GM18526 (cell line): Measurements from ENCODE around the gene PLXNA4.

Source experiments
- POLR2A ChIP-seq: IDR thresholded peaks from 3 replicates; pipeline ENCODE4 v1.6.1; 2011; ENCODE audit not compliant: insufficient read length; ENCODE audit errors: extremely low read depth

The PLXNA4 gene

DNA sequence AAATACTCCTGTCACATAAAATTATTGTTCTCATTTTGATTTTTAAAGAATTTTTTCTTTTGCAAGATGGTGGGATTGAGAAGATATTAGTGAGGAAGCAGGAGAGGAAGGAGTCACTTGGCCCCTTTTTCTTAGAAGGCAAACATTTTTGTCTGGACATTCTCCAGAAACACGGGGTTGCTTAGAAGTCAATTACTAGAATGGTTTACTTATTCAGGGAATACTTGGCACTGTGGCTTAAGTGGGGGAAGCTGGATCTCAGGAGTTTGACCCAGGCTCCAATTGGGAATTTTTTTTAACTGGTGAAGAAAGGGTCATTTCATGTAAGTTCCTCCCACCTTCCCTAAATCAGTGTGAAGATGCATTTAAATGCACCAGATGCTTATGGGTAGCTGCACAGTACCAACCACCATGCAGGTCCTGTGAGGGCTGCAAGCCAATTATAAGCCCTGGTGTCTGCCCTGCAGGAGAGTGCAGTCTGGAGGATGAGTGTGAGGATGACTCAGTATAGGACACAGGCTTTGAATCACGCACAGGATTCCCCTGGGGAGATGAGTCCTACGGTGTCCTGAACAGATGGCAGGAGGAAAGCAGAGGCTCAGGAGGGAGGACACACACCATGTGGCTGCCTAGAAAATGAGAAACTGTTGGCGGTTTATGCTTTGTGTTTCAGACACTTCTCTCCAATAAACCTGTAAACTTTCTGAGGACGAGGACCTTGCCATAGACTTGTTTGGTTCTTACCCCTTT lies 299.1 kb downstream of the PLXNA4 start:
- TF ChIP-seq POLR2A, result no peak

DNA sequence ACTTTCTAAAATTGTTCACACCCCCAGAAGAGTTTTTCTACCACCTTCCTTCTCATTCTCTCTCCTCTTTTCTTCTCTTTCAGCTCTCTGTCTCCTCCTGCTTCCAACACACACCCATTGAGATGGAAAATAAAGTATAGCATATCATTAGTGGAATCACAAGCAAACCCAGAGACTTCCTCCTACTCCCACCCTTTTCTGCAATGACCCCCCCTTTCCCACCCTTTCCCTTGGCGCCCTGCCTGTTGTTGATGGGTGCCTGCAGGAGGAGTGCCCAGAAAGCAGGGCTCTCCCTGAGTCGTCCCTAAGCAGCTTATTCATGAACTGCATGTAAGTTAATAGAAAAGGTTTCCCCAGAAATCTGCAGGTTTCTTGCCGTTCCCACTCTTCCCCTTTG lies 300.0 kb downstream of the PLXNA4 start:
- no peak for TF ChIP-seq POLR2A

- TF ChIP-seq POLR2A, result no peak
Measured at GRCh38 chr7:132275416-132276233, 300.6 kb downstream of the PLXNA4 start.

DNA sequence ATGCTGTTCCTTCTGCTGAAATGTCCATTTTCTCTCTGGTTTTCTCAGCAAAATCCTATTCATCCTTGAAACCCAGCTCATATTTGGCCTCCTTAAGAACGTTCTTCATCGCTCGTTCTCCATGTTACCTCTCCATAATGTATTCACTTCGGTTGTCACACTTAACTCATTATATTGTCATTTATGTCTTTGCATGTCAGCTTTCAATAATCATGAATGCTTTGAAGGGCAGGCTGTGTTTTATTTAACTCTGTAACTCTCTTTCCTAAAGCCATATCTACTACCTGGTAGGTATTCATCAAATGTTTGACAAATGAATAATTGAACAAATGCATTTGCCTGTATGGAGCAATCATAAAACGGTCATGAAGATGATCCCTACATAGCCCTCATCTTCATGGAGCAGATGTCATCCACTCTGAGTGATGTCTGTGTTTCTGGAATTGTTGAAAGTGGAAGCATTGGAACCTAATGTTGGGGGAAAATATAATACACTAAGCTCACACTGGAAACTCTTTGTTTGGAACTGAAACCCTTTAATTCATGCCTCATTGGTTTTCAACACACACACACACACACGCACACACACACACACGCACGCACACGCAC lies 303.4 kb downstream of the PLXNA4 start:
- no peak for TF ChIP-seq POLR2A

- TF ChIP-seq POLR2A, result no peak
Measured at GRCh38 chr7:132270517-132270916, 305.8 kb downstream of the PLXNA4 start.

- TF ChIP-seq POLR2A, result no peak
Measured at GRCh38 chr7:132269718-132270117, 306.6 kb downstream of the PLXNA4 start.

- no peak for TF ChIP-seq POLR2A
Measured at GRCh38 chr7:132263151-132263550, 313.1 kb downstream of the PLXNA4 start.

DNA sequence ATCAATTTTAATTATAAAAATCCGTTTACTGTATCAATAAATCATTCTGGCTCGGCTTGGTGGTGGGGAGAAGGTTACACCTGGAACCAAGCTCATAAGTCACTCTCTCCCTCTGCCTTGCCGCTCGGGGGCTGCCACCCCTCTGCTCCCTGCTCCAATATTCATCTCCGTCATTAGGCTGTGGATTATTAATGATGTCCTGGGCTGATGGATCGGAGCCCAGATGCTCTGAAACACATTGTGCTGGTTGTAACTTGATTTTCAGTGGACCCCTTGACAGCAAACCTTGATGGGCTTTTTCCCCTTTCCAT lies 314.2 kb downstream of the PLXNA4 start:
- no peak for TF ChIP-seq POLR2A

DNA sequence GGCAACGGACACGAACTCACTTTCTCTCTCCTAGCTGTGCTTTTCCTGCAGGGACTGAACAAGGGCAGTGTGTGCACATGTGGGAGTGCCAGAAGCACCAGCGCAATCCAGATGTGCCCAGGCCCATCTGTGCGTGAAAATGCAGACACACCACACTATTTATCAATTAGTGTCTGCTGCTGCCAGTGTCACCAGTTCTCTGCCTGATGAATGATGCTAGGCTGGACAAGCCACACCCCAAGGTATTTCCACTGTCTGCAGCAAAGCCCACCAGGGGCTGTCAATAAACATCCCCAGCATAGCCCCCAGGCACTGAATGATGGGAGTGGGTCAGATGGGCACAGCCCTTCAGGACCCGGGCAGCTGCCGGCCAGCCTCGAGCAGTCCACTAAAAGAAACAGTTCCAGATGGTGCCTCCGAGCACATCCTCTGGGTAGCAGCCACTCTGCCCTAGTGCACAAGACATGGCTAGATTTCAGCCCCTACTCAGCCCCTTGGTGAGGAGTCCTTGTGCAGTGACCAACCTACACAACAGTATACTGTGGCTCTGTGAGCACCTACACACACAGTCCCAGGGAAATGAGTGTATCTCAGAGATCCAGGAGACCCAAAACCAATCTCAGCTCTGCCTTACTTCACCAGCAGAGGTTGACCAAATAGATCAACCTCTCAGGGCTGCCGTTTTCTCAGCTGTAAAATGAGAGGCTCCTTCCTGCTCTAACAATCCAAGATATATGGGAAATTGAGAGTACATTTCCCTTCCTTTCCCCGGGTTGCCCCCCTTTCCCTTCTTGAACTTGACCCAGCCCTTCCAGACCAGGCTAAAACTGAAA lies 314.7 kb downstream of the PLXNA4 start:
- no peak for TF ChIP-seq POLR2A

DNA sequence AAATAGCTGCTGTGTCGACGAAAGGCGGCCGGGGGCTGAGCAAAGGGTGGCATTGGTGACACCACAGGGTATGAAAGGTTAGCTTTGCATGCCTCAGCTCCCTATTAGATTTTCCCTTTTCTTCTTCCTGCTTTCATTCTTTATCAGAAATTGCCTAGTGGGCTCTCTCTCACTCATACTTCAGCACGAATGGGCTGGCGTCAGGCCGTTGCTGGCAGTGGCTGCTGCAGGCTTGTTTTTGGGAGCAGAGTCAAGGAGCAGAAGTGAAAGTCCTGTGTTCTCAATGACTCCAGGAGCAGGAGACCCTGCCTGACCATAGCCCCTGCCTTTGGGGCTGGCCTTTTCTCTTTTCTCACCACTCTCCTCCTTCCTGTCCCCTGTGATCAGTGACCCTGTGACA lies 318.0 kb downstream of the PLXNA4 start:
- no peak for TF ChIP-seq POLR2A

DNA sequence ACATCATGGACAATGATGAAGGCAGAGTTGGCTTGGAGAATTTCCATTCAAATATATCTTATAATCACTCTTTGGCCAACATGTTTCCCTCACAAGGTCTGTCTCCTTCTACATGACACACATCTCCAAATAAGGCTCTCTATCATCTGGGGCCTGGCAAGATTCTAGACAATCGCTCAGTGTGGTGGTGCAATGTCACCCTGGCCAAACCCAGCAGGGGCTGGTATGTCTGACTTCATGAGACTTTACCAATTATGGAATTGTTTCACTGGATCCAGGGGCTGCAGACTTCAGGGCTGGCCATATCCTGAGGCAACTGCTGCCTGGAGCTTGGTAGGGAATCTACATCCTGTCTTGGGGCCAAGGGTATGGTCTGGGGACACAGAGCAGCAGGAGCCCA lies 319.0 kb downstream of the PLXNA4 start:
- TF ChIP-seq POLR2A, result no peak

- no peak for TF ChIP-seq POLR2A
Measured at GRCh38 chr7:132256721-132257212, 319.5 kb downstream of the PLXNA4 start.

DNA sequence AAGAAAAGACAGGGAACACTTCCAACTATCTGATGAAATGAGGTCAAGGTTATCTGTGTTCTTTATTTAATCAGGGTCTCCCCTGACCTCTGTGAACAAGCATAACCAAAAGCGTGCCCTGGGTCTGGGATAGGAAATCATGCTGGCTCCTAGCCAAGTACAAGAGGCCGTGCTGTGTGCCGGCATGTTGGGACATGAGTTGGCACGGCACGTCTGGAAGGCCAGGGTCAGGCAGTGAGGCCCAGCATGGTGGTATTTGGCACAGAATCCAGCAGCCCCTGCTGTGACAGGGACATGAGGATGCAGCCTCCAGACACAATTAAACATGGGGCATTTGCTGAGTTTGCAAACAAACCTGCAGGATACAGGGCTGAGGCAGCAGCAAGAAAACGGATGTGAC lies 320.4 kb downstream of the PLXNA4 start:
- TF ChIP-seq POLR2A, result no peak

GRCh38 chr7:132255115-132255797 lies 321.0 kb downstream of the PLXNA4 start:
- no peak for TF ChIP-seq POLR2A

DNA sequence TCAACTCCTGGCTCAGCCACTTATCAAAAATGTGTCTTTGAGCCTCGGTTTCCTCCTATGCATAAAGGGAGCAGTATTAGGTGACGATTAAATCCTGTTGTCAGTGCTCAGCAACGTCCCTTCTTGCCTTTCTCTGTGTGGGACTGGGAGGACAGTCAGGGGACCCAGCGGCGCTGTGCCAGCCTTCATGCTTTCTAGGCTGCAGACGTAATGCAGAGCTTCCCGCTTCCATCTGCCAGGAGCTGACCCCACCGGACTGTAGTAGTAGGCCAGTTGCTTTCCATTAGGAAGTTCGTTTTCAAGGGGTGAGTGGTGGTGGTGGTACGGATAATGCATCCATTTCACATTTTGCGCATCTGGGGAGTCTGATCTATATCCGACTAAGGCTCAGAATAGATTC lies 321.8 kb downstream of the PLXNA4 start:
- no peak for TF ChIP-seq POLR2A
